SH-SY5Y (cell line): ENCODE measurements around the gene RPS21.

Source experiments
- GATA2 ChIP-seq: IDR thresholded peaks from 2 replicates; pipeline ENCODE4 v1.6.1; 2011; ENCODE audit warnings: mild to moderate bottlenecking, low read depth, low read length
- GATA3 ChIP-seq: IDR thresholded peaks from 2 replicates; pipeline ENCODE4 v1.6.1; 2011; ENCODE audit warnings: low read depth, mild to moderate bottlenecking, low read length, moderate library complexity

DNA sequence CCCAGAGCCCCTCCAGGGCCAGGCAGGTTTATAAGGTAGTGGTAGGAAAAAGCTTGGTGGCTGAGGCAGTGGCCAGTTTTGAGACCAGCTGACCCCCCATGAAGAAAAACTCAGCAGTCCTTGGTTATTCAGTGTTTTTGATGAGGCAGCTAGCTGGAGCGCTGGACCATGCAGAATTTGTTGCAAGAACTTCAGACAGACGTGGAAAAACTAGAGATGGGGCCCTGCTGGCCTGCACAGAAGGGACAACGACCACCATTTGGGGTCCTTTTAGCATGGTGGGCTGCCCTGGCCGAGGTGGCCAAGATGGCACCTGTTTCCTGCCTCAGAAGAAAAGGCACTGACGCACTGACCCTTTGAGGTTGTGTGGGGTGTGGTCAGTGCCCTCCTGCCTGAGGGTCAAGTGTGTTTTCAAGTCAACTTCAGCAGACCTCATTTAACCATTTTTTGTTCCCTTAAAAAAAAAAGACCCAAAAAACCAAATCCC, 2.7 kb downstream of the RPS21 start:
- no peak for TF ChIP-seq GATA2
- no peak for TF ChIP-seq GATA3
